ENCODE measurements around the gene ADCY5.

The ADCY5 gene

GRCh38 chr3:123342631-123343080 lies 106.2 kb downstream of the ADCY5 start:
- DNase-seq (ENCODE audit: low spot score), result no peak

DNA sequence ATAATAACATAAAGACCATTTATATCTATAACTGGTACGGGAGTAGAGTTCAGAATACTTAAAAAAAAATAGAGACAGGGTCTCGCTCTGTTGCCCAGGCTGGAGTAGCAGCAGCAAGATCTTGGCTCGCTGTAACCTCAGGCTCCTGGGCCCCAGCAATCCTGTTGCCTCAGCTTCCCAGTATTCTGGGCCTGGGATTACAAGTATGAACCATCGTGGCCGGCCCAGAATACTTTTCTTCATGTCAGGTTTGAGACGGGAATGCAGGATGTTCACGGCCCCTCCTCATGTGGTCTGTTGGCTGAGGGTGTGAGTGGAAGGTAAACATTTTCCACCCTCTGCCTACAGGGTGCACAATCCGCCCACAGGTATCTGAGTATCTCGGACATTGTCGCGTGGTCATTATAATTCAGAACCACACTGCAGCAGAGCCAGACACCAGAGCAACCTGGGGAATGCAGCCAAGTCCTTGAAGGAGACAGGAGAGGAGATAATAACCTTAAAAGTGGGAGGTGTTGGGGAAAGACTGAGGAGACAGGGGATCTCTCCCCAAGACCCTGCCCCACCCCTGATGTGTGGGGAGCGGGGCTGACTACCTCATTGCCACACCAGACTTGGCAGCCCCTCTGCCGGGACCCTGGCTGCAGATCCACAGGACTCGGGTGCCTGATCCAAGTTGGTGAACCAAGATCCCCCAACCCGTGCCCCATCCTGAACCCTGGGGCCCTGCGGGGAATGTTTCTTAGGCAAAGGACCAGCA lies 106.8 kb downstream of the ADCY5 start:
- DNase-seq (ENCODE audit: low spot score), result no peak

GRCh38 chr3:123340336-123340735 lies 108.6 kb downstream of the ADCY5 start:
- no peak for DNase-seq (ENCODE audit: low spot score)

- no peak for DNase-seq (ENCODE audit: low spot score)
These were observed 109.6 kb downstream of the ADCY5 start for GRCh38 chr3:123339302-123339701.

DNA sequence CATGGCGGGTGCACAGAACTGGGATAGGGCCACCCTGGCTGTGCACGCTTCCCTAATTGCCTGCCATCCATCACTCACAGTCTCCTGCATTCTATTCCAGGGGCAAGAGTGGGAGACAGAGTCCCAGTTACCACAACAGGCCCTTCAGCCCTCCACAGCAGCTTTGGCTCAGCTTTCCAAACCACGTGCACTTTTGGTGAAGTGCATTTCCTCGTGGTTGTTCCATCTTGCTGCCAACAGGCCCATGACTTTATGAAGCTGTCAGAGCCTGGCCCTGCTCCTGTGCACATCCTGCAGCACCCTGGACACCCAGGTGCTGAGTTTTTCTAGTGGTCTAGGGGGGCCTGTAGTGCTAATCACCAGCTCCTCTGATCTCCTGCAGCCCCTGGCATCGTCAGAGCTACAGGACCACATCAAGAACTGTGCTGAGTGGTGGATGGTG lies 110.2 kb downstream of the ADCY5 start:
- DNase-seq (ENCODE audit: low spot score), result no peak

- no peak for DNase-seq (ENCODE audit: low spot score)
These were observed 110.8 kb downstream of the ADCY5 start for GRCh38 chr3:123337948-123338619.

DNA sequence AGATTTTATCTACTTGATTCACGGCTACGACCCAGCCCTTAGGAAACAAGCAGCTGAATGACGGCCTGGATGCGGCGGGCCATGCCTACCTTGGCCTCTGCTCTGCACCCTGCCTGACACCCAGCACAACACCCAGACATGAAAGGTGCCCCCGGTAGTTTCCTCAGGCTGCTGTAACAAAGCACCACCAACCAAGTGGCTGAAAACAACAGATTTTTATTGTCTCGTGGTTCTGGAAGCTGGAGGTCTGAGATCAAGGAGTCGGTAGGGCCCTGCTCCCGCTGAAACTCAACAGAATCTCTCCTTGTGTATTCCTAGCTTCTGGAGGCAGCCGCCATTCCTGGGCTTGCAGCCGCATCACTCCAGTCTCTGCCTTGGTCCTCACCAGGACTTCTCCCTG lies 111.7 kb downstream of the ADCY5 start:
- no peak for DNase-seq (ENCODE audit: low spot score)

- DNase-seq (ENCODE audit: low spot score), result no peak
These were observed 112.4 kb downstream of the ADCY5 start for GRCh38 chr3:123336441-123336851.

DNA sequence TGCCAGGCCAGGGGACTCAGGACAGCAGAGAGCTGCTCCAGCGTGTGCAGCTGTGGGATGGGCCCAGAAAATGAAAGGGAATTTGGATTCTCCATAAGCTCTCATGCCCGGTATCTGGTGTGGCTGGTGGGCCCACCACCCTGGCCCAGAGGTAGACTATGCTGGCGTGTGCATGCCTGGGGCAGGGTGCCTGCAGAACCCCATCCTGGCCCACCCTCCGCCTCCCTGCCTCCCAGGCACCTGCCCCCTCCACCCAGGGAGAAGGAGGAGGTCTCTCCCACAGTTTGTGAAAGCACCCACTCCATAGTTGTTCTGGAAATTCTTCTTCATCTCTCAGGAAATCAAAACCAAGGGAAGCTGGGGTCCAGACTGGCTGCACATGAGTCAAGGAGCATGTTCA lies 112.9 kb downstream of the ADCY5 start:
- DNase-seq (ENCODE audit: low spot score), result no peak

DNA sequence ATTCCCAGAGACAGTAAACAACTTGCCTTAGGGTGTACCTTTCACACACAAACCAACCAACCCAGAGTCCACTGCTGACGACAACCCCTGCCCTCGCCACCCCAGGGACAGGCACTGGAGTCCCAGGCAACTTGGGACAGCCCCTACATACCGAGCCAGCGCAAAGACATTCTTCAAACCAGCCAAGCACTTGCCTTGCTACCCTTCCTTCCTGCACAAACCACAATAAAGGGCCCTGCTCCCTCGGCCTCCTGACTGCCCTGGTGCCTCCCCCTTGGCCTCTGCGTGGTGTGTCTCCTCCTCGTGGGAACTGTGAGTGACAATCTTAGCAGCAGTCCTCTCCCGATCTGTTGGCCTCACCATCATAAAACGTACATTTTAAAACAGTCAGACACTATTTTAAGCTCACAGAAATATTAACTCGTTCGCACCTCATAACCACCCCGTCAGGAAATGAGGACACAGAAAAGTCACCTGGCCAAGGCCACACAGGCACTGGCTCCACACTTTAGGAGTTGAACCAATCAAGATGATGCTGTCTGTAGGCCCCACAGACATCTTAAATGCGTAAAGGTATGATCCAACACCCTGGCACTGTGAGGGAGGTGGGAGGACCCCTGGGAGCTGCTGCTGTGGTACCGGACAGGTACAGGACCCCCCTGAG lies 113.8 kb downstream of the ADCY5 start:
- DNase-seq (ENCODE audit: low spot score), result no peak

DNA sequence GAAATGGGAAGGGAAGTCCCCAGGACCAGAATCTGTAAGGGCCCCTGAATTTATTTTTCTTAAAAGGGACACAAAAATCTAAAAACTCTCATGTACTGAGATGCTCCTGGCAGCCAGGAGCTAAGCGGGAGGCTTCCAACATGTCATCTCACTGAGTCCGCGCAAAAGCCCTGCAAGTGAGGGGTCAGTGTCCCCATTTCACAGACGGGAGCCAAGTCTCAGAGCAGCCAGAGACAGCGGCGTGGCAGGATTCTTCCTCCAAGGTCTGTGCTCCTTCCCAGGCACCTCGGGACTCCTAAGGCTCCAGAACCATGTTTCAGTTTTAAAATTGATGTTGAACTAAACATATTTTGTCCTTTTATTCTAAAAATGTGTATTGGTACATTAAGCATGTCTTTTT lies 114.8 kb downstream of the ADCY5 start:
- DNase-seq (ENCODE audit: low spot score), result no peak

GRCh38 chr3:123333401-123333800 lies 115.5 kb downstream of the ADCY5 start:
- DNase-seq (ENCODE audit: low spot score), result no peak

DNA sequence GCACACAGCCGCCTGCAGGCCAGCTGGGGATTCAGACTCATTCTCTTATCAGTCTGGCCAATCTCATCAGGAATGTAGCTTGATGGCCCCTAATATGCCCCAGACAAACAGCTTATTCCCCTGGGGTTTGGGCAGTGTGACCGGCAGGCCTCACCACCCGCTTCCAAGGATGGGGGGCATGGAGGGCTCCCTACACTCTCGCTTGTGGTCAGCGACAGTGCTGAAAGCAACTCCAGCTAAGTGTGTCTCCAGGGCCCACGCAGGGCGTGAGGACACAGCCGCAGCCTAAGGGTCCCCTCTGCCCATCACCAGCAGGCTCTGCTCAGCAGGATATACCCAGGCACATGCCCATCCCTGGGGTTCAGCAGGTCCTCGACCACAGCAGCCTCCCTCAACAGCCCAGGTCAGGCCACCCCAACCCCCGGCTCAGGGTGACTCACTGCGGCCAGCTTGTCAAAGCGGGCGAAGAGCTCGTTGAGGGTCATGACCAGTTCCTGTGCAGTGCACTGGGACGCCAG lies 116.7 kb downstream of the ADCY5 start:
- DNase-seq (ENCODE audit: low spot score), result no peak

- DNase-seq (ENCODE audit: low spot score), result no peak
These were observed 117.2 kb downstream of the ADCY5 start for GRCh38 chr3:123331651-123332050.

- DNase-seq (ENCODE audit: low spot score), result no peak
These were observed 117.9 kb downstream of the ADCY5 start for GRCh38 chr3:123331006-123331405.

GRCh38 chr3:123330441-123330991 lies 118.4 kb downstream of the ADCY5 start:
- no peak for DNase-seq (ENCODE audit: low spot score)

- no peak for DNase-seq (ENCODE audit: low spot score)
These were observed 119.1 kb downstream of the ADCY5 start for GRCh38 chr3:123329636-123330340.

- peak; percentile 87 for DNase-seq (ENCODE audit: low spot score)
These were observed 119.8 kb downstream of the ADCY5 start for GRCh38 chr3:123328851-123329635.

GRCh38 chr3:123327956-123328850 lies 120.7 kb downstream of the ADCY5 start:
- no peak for DNase-seq (ENCODE audit: low spot score)

- no peak for DNase-seq (ENCODE audit: low spot score)
These were observed 121.4 kb downstream of the ADCY5 start for GRCh38 chr3:123327480-123327879.
